Activated T-cell treated with anti-CD3 and anti-CD28 coated beads for 24 hours (primary cell): Measurements from ENCODE around the gene HDAC11.
"Not testable (repeated sequence)": the region's sequence is repeated elsewhere in the genome, so short reads cannot be mapped to it uniquely, and the experiment has no call there.

ENCODE experiments used
- DNase-seq: peaks from one replicate; pipeline ENCODE4 v3.0.0-alpha.2; 2020; ENCODE audit warnings: low read depth

Gene HDAC11

DNA sequence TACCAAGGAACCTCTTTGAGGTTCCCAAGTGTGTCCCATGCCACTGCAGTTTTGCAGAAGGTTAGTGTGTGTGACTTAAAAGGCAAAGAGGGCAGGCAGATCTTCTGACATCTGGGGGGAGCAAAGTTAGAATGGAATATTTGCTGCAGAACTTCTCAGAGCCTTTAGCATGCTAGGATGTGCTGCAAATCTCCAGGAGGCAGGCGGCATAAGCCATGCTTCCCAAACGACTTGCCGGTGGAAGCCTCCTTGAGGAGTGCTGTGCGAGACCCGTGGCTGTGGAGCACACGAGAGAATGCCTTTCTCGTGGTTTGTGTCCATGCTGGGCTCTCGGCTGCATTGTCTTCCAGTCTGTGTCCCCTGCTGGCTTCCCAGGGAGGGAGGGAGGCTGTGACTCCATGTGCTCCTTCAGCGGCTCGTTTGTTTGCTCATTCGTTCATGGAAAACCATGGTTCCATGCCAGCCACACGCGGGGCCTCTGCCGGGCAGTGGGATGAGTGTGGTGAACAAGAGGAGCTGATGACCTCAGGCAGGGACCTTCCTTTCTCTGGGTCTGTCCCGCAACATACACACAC, 13.8 kb downstream of the HDAC11 start:
- DNase-seq = no peak

DNA sequence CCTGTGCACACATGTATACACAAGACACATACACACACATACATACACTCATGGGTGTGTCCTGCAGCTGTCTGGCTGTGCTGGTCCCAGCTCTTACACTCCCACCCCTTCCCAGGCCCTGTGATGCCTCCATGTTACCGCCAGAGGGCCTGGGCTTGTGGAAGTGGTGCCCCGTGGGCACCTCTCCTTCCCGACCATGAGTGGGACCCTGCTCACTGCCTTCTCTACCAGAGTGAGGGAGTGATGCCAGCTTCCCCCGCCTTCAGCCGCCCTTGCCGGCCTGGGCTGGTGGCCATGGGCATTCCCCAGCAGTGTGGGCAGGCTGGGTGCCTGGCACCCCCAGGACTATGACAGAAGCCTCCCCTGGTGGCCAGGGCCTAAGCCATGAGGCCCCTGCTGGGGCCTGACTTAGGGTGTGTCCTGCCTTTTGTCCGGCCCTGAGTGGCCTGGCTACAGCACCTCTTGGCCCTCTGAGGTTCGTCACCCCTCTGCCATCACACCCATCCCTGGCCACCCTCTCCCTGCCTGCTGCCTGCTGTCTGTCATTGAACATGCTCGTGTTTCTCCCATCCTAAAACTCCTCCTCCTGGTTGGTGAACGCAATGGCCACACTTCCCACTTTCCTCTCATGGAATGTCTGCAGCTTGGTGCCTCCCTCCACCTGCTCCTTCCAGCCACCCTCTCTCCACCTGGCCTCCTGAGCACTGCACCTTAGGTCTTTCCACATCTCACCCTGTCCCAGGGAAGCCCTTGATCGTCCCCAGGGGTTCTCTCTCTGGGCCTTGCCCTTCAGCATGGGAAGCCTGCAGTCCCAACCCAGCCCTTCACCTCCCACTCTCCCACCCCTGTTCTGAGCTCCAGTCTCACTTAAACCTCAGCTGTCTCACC, 14.6 kb downstream of the HDAC11 start:
- DNase-seq = no peak

DNA sequence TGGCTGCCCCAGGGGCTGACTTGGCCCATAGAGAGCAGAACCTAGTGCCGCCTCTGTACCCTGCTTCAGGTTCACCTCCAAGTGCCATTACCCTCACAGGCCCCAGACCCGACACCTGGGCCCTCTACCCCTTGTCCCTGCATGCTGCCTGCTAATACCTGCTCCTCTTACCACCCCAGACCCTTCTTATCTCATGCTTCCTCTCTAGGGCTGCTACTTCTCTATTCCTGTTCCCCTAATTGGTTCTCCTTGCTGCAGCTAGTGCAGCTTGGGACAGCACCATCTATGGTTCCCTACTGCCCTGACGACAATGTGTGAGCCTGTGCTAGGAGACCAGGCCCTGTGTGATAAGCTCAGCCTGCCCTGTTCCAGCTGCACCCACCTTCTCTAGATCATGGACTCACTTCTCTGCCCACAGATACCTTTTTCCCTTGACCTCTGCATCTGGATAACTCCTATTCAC, 15.3 kb downstream of the HDAC11 start:
- no peak for DNase-seq

DNA sequence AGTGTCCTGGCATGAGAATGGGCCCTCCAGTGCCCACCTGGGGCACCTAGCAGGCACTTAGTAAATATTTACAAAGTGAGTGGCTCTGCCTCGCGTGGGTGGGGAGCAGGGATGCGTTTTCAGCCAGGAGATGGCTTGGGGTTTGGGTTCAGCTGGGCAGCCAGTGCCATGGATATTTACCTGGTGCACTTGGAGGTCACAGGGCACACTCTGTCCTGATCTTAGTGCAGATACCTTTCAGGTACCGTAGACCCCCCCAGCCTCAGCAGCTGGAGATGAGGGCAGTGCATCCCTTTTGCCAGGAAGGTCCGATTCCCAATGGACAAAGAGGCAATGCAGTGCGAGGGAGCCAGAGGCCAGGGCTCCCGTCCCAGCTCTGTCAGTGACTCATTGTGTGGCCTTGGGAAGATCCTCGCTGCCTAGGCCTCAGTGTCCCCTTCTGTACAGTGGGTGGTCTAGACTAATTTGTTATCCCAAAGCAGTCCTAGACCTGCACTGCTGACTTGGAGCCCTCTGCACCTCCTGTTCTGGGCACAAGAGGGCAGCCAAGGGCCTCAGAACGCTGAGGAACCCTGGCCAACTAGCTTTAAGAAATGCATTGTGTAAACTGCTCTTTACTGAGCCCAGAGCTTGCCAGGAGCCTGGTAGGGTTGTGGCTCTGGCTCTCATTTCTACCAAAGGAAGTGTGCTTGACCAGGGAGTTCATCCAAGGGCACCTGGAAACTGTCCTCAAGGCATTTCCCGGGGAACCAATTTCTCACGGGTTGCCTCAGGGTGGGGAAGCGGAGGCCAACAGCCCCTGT, 16.0 kb downstream of the HDAC11 start:
- DNase-seq = peak; percentile 55

DNA sequence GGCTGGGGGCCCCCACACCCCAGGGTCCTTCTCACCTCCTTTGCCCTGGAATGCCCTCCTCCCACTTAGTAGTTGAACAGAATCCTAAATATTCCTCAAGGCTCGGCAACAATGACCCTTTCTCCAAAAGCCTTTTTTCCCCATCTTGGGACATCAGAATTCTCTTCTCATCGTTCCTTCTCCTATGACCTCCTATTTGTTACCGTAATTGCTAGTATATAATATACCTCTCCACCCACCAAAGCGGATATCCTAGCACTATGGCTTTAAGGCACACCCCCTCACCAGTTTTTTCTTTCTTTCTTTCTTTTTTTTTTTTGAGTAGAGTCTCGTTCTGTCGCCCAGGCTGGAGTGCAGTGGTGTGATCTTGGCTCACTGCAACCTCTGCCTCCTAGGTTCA, 16.8 kb downstream of the HDAC11 start:
- DNase-seq = no peak

DNA sequence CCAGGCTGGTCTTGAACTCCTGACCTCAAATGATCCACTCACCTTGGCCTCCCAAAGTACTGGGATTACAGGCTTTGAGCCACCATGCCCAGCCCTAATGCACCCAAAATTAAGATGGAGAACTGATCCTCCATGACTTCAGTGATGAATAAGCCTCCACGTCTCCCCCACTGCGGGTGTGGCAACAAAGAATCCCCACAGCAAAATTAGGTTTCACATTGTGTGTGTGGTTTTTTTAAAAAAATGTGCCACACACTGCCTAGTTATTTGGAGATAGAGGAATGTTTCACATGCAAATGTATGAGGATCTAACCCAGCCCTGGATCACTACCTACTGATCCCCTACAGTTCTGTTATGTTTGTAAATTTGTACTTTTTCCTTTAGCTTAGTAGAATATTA, 17.3 kb downstream of the HDAC11 start:
- no peak for DNase-seq

GRCh38 chr3:13498354-13499060, 18.4 kb downstream of the HDAC11 start:
- no peak for DNase-seq

GRCh38 chr3:13499246-13499645, 19.1 kb downstream of the HDAC11 start:
- DNase-seq = not testable (repeated sequence)

DNA sequence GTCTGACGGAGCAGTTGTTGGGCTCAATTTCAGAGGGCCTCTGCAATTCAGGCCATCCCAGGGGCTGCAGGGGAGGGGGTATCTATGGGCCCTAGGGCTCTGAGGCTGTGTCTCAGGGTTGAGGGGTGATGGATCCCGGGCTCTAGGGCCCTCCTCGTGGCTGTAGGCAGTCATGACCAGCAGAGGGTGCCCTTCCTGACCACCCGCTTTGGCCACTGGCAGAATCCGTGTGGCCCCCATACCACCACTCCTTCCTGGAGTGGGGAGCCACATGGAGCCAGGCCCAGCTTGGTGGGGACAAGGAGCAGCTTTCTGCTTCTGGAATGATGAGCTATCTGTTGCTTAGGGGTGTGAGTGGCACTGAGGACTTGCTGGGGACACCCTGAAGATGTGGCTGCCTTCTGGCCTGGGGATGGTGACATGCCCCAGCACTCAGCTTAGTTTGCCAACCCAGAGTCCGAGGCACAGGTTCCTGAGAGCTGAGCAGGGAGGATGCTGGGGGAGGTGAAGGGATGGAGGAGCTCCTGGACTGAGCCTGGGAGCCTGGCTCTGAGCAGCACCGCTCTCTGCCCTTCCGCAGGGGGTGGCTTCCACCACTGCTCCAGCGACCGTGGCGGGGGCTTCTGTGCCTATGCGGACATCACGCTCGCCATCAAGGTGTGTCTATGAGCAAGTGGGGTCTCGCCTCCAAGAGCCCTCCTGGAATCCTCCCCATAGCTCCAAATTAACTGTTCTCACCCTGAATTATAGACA, 20.2 kb downstream of the HDAC11 start:
- no peak for DNase-seq

DNA sequence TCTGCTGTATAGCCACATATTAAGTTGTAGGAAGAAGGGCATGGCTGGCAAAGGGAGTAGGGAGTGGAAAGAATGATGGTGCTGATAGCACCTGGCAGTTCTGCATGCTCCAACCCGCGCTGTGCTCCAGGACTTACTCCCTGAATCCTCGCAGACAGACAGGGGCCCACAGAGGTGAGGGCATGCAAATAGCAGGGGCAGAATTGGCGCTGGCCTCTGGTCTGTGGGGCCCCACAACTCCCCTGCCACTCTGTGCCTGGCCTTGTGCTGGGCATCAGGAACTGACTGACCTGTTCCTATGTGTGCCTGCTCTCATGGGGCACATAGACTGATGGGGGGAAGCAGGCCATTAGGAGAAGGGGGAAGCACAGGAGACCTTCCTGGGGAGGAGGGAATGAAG, 20.9 kb downstream of the HDAC11 start:
- no peak for DNase-seq

GRCh38 chr3:13501521-13501920, 21.4 kb downstream of the HDAC11 start:
- no peak for DNase-seq

- DNase-seq = no peak
These were observed 22.1 kb downstream of the HDAC11 start for GRCh38 chr3:13501958-13502790.

DNA sequence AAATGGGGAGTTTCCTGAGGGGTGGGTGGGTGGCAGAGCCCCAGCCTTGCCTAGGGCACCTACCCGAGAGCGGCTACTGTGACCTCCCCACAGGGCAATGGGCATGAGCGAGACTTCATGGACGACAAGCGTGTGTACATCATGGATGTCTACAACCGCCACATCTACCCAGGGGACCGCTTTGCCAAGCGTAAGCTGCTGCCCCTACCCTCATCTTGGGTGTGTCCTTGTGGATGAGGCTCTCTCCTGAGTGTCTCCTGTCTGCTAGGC, 22.6 kb downstream of the HDAC11 start:
- DNase-seq = no peak

DNA sequence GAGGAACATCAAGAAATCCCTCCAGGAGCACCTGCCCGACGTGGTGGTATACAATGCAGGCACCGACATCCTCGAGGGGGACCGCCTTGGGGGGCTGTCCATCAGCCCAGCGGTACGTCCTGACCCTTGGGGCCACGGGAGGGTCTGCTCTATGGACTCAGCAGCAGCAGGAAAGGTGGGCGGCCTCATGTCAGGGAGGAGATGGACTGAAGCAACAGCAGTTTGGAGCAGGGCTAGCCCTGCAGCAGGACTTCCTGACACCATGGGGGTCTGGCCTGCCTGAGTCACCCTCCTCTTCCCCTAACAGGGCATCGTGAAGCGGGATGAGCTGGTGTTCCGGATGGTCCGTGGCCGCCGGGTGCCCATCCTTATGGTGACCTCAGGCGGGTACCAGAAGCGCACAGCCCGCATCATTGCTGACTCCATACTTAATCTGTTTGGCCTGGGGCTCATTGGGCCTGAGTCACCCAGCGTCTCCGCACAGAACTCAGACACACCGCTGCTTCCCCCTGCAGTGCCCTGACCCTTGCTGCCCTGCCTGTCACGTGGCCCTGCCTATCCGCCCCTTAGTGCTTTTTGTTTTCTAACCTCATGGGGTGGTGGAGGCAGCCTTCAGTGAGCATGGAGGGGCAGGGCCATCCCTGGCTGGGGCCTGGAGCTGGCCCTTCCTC, 24.2 kb downstream of the HDAC11 start:
- no peak for DNase-seq

- no peak for DNase-seq
These were observed 25.3 kb downstream of the HDAC11 start for GRCh38 chr3:13505147-13506130.

- no peak for DNase-seq
These were observed 26.1 kb downstream of the HDAC11 start for GRCh38 chr3:13506239-13506638.

- no peak for DNase-seq
These were observed 26.6 kb downstream of the HDAC11 start for GRCh38 chr3:13506680-13507079.

DNA sequence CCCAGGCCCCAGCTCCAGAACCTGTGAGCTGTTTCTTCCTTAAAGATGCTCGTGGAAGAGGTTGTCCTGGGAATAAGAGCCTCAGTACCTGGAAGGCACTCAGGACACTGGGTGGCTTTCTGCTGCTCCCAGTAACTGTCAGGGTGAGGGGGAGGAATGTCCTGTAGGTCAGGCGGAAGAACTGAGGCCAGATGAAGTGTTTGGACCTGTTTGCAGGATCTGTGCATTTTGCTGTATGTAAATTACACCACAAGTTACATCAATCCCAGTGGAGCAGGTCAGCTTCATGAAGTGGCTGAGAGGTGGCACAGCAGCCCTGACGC, 27.1 kb downstream of the HDAC11 start:
- no peak for DNase-seq
